GM18519 (cell line): ENCODE data around the gene DNAJC28.
"Not testable (repeated sequence)": the region's sequence is repeated elsewhere in the genome, so short reads cannot be mapped to it uniquely, and the experiment has no call there.

Source experiments
- ATAC-seq: cut with Tn5 transposase; IDR thresholded peaks from one replicate; pipeline ENCODE4 v1.9.1; 2021; ENCODE audit warnings: mild to moderate bottlenecking, moderate library complexity; ENCODE audit not compliant: unreplicated experiment, low FRiP score

DNAJC28 gene

GRCh38 chr21:33481314-33481943 lies 10.1 kb downstream of the DNAJC28 start:
- ATAC-seq: no peak

GRCh38 chr21:33480481-33481103 lies 10.9 kb downstream of the DNAJC28 start:
- ATAC-seq: no peak

- ATAC-seq: peak; percentile 83
Observed at GRCh38 chr21:33479679-33480480, 11.6 kb downstream of the DNAJC28 start, which contains the start of gene TMEM50B. Gene TMEM50B (minus strand): TSS chr21:33479974. CDS start chr21:33468885, 11,089 bp downstream.

GRCh38 chr21:33478935-33479678 lies 12.4 kb downstream of the DNAJC28 start:
- peak; percentile 10 for ATAC-seq

GRCh38 chr21:33478182-33478581 lies 13.3 kb downstream of the DNAJC28 start:
- no peak for ATAC-seq

GRCh38 chr21:33477066-33477465 lies 14.4 kb downstream of the DNAJC28 start:
- ATAC-seq: no peak

GRCh38 chr21:33473344-33473743 lies 18.2 kb downstream of the DNAJC28 start:
- no peak for ATAC-seq

GRCh38 chr21:33470701-33471100 lies 20.8 kb downstream of the DNAJC28 start:
- no peak for ATAC-seq

- ATAC-seq: not testable (repeated sequence)
Observed at GRCh38 chr21:33469183-33469582, 22.3 kb downstream of the DNAJC28 start.

- ATAC-seq: no peak
Observed at GRCh38 chr21:33461538-33462250, 29.8 kb downstream of the DNAJC28 start.

- ATAC-seq: no peak
Observed at GRCh38 chr21:33458861-33459260, 32.7 kb downstream of the DNAJC28 start.

- ATAC-seq: no peak
Observed at GRCh38 chr21:33455686-33456446, 35.6 kb downstream of the DNAJC28 start.

- no peak for ATAC-seq
Observed at GRCh38 chr21:33452362-33452761, 39.2 kb downstream of the DNAJC28 start.

- ATAC-seq: no peak
Observed at GRCh38 chr21:33451634-33452071, 39.9 kb downstream of the DNAJC28 start.

GRCh38 chr21:33449616-33450015 lies 41.9 kb downstream of the DNAJC28 start:
- no peak for ATAC-seq

- ATAC-seq: not testable (repeated sequence)
Observed at GRCh38 chr21:33446620-33447019, 44.9 kb downstream of the DNAJC28 start.

GRCh38 chr21:33444499-33444898 lies 47.0 kb downstream of the DNAJC28 start:
- ATAC-seq: no peak

- no peak for ATAC-seq
Observed at GRCh38 chr21:33443194-33443593, 48.3 kb downstream of the DNAJC28 start.
